ENCODE data around the gene GUCY2C. TPM values are rescaled to one million over a fixed set of nuclear protein-coding genes. Genes with fewer than 3 reads are reported as not detected.

The GUCY2C gene
- not detected in 2 replicates for total RNA-seq

GRCh38 chr12:14696265-14696741 is at the start of gene GUCY2C:
Gene GUCY2C (minus strand): TSS chr12:14696599. CDS start chr12:14696448, 151 bp downstream.

DNA sequence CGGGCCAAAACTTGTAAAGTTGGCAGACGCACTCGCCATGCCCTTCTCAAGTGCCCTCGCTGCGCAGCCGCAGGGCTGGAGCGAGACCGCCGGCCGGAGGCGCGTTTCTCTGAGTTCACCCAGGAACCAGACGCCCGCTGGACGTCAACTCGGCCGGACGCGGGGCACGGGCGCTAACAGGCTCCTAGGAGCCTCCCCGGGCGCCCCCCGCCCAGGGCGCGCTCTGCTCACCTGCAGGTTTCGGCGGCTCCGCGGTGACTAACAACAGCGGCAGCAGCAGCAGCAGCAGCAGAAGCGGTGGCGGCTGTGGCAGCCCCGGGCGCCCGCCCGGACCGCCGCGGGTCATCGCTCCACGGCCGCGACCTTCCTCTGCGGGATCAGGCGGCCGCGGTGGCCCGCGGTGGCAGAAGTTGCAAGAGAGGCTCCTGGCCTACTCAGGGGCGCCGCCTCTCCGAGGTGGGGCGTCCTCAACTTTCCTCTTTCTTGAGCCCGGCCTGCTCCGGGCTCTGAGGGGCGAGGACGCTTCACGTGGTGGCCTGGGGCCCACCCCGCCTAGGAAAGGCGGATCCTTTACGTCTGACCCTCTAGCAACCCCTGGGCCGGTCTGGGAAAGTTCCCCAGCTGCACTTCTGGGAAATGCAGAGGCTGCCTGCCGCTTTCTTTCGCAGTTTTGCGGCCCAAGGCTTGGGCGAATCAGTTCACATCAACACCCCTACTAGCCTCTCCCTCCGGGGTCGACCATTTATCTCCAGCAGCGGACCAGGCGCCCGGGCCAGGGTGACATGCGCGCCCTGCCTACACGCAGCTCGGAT is 128.8 kb downstream of the GUCY2C start, which contains the start of gene PLBD1:
PLBD1 (minus strand) TSS at position 533 of the 812 bp plus-strand sequence; CDS start at position 346, 187 bp downstream.

Other genes with a start within 250 kb of the GUCY2C start
- gene PLBD1, start 128.7 kb downstream of the GUCY2C start, total RNA-seq, result 2.8 and 6.6 TPM in 2 replicates
- 21.1 and 28.7 TPM in 2 replicates for gene WBP11, start 106.9 kb upstream of the GUCY2C start, total RNA-seq
- 1.3 and 2.1 TPM in 2 replicates for gene C12orf60, start 107.1 kb upstream of the GUCY2C start, total RNA-seq
- under 0.01 TPM in 1 of 2 replicates, not detected in the other for gene SMCO3, start 117.6 kb upstream of the GUCY2C start, total RNA-seq
- not detected in 2 replicates for gene ART4, start 146.9 kb upstream of the GUCY2C start, total RNA-seq
- gene MGP, start 189.3 kb upstream of the GUCY2C start, total RNA-seq, result 13.6 and 48.4 TPM in 2 replicates
- gene ERP27, start 241.9 kb upstream of the GUCY2C start, total RNA-seq, result 0.26 TPM in 1 of 2 replicates, not detected in the other